H9 (cell line): Measurements from ENCODE around the gene ST13. TPM values are rescaled to one million over a fixed set of nuclear protein-coding genes. Genes with fewer than 3 reads are reported as not detected.

ENCODE experiments used
- DNase-seq: peaks from one replicate; pipeline ENCODE4 v3.0.0-alpha.2; 2017
- H2AFZ ChIP-seq: one replicate; pipeline ENCODE4 v1.6.1; 2013; ENCODE audit warnings: mild to moderate bottlenecking, low read length, control low read depth, moderate library complexity
- H2AK5ac ChIP-seq: 2 replicates; pipeline ENCODE4 v1.6.1; 2013; ENCODE audit warnings: low read length, control low read depth, mixed read lengths; ENCODE audit not compliant: insufficient read length
- H2BK120ac ChIP-seq: one replicate; pipeline ENCODE4 v1.6.1; 2013; ENCODE audit warnings: low read depth, mild to moderate bottlenecking, low read length, control low read depth, inconsistent platforms; ENCODE audit not compliant: poor library complexity, severe bottlenecking
- H2BK12ac ChIP-seq: 2 replicates; pipeline ENCODE4 v1.6.1; 2013; ENCODE audit warnings: low read length, control low read depth, mixed read lengths, low read depth; ENCODE audit not compliant: insufficient read length
- H2BK15ac ChIP-seq: 2 replicates; pipeline ENCODE4 v1.6.1; 2013; ENCODE audit warnings: low read depth, low read length, control low read depth
- H2BK20ac ChIP-seq: one replicate; pipeline ENCODE4 v1.6.1; 2013; ENCODE audit warnings: low read depth, mild to moderate bottlenecking, low read length, control low read depth, inconsistent platforms; ENCODE audit not compliant: poor library complexity, severe bottlenecking
- H2BK5ac ChIP-seq: 2 replicates; pipeline ENCODE4 v1.6.1; 2013; ENCODE audit warnings: low read length, control low read depth, mixed read lengths; ENCODE audit not compliant: insufficient read length
- H3K14ac ChIP-seq: 2 replicates; pipeline ENCODE4 v1.6.1; 2013; ENCODE audit warnings: low read length, control low read depth; ENCODE audit not compliant: insufficient read depth
- H3K18ac ChIP-seq: 2 replicates; pipeline ENCODE4 v1.6.1; 2013; ENCODE audit warnings: low read depth, mild to moderate bottlenecking, mixed read lengths, low read length, control low read depth; ENCODE audit not compliant: insufficient read length
- H3K23ac ChIP-seq: 2 replicates; pipeline ENCODE4 v1.6.1; 2013; ENCODE audit warnings: low read length, control low read depth, mixed read lengths, low read depth; ENCODE audit not compliant: insufficient read length
- H3K23me2 ChIP-seq: 2 replicates; pipeline ENCODE4 v1.6.1; 2013; ENCODE audit warnings: low read depth, mild to moderate bottlenecking, mixed read lengths, low read length, control low read depth; ENCODE audit not compliant: insufficient read length, poor library complexity, severe bottlenecking
- H3K27ac ChIP-seq: 2 replicates; pipeline ENCODE4 v1.5.1; 2013; ENCODE audit warnings: low read length, control low read depth, mixed read lengths, low read depth; ENCODE audit not compliant: insufficient read length
- H3K27me3 ChIP-seq: 2 replicates; pipeline ENCODE4 v1.6.1; 2013; ENCODE audit warnings: low read length, control low read depth, inconsistent platforms; ENCODE audit not compliant: insufficient read depth
- H3K4ac ChIP-seq: 2 replicates; pipeline ENCODE4 v1.6.1; 2013; ENCODE audit warnings: low read depth, mild to moderate bottlenecking, control low read depth, inconsistent platforms, low read length, moderate library complexity
- H3K4me1 ChIP-seq: 2 replicates; pipeline ENCODE4 v1.6.1; 2013; ENCODE audit warnings: low read length, control low read depth, inconsistent platforms; ENCODE audit not compliant: insufficient read depth
- H3K4me2 ChIP-seq: 2 replicates; pipeline ENCODE4 v1.6.1; 2013; ENCODE audit warnings: low read length, control low read depth, mixed read lengths; ENCODE audit not compliant: insufficient read length, insufficient read depth
- H3K56ac ChIP-seq: 2 replicates; pipeline ENCODE4 v1.6.1; 2013; ENCODE audit warnings: low read depth, mild to moderate bottlenecking, mixed read lengths, low read length, control low read depth; ENCODE audit not compliant: insufficient read length
- H3K79me1 ChIP-seq: 2 replicates; pipeline ENCODE4 v1.6.1; 2013; ENCODE audit warnings: low read depth, mild to moderate bottlenecking, moderate library complexity, low read length, control low read depth, inconsistent platforms; ENCODE audit not compliant: insufficient read depth, poor library complexity, severe bottlenecking
- H3K79me2 ChIP-seq: 2 replicates; pipeline ENCODE4 v1.6.1; 2013; ENCODE audit warnings: low read length, control low read depth, inconsistent platforms; ENCODE audit not compliant: insufficient read depth
- H3K9ac ChIP-seq: 2 replicates; pipeline ENCODE4 v1.6.1; 2013; ENCODE audit warnings: low read length, control low read depth, mixed read lengths; ENCODE audit not compliant: insufficient read length; ENCODE audit errors: extremely low read depth
- H3K9me3 ChIP-seq: one replicate; pipeline ENCODE4 v1.6.1; 2013; ENCODE audit warnings: low read depth, low read length, inconsistent platforms; ENCODE audit not compliant: control insufficient read depth
- H3T11ph ChIP-seq: one replicate; pipeline ENCODE4 v1.6.1; 2013; ENCODE audit warnings: mild to moderate bottlenecking, low read length, control low read depth, inconsistent platforms
- H4K20me1 ChIP-seq: one replicate; pipeline ENCODE4 v1.6.1; 2013; ENCODE audit not compliant: control insufficient read depth, insufficient read length, insufficient read depth
- H4K5ac ChIP-seq: 2 replicates; pipeline ENCODE4 v1.6.1; 2013; ENCODE audit warnings: low read depth, mild to moderate bottlenecking, mixed read lengths, low read length, control low read depth; ENCODE audit not compliant: insufficient read length
- H4K8ac ChIP-seq: replicated peaks from 2 replicates; pipeline ENCODE4 v1.6.1; 2013; ENCODE audit warnings: low read length, control low read depth, mixed read lengths, low read depth; ENCODE audit not compliant: insufficient read length
- H4K91ac ChIP-seq: 2 replicates; pipeline ENCODE4 v1.6.1; 2013; ENCODE audit warnings: low read depth, mild to moderate bottlenecking, moderate library complexity, mixed read lengths, low read length, control low read depth; ENCODE audit not compliant: insufficient read length
- H3K27ac Mint-ChIP-seq, 3 experiments: 2 replicates in 2 of 3; 3 replicates in 1 of 3; pipeline ENCODE4 v1.8.0; 2020 to 2021; ENCODE audit warnings: mixed read lengths in 3 of 3, mild to moderate bottlenecking in 1 of 3, moderate library complexity in 1 of 3
- H3K27me3 Mint-ChIP-seq: 2 replicates; pipeline ENCODE4 v1.8.0; 2021; ENCODE audit warnings: low read depth, mild to moderate bottlenecking, moderate library complexity, mixed read lengths
- H3K36me3 Mint-ChIP-seq, 3 experiments: 2 replicates in 2 of 3; 3 replicates in 1 of 3; pipeline ENCODE4 v1.8.0; 2020 to 2021; ENCODE audit warnings: low read depth in 3 of 3, mixed read lengths in 3 of 3; ENCODE audit not compliant: insufficient read depth in 1 of 3
- H3K4me1 Mint-ChIP-seq, 2 experiments: 2 replicates each; pipeline ENCODE4 v1.8.0; 2020; ENCODE audit warnings: mixed read lengths in 2 of 2
- H3K4me3 Mint-ChIP-seq, 2 experiments: 2 replicates in 1 of 2; 3 replicates in 1 of 2; pipeline ENCODE4 v1.8.0; 2020 to 2021; ENCODE audit warnings: mild to moderate bottlenecking in 2 of 2, mixed read lengths in 2 of 2, moderate library complexity in 1 of 2
- H3K9me3 Mint-ChIP-seq, 2 experiments: 2 replicates in 1 of 2; 3 replicates in 1 of 2; pipeline ENCODE4 v1.8.0; 2020; ENCODE audit warnings: mild to moderate bottlenecking in 2 of 2, mixed read lengths in 2 of 2, moderate library complexity in 1 of 2
- CTCF ChIP-seq: fragments of 200-600 bp; sonication (generic); conservative IDR thresholded peaks from 3 replicates; pipeline ENCODE4 v1.8.0; 2021; ENCODE audit warnings: antibody characterized with exemption, mild to moderate bottlenecking
- WGBS: extraction: QIAGEN DNeasy Blood & Tissue Kit; methylation state at CpG from one replicate; pipeline ENCODE4 v1.1.7; 2013; ENCODE audit warnings: missing lambda C conversion rate, low lambda C conversion rate, mixed read lengths; ENCODE audit not compliant: insufficient read length; ENCODE audit errors: extremely low coverage; 5-methylcytosine and 5-hydroxymethylcytosine counted together
- long read RNA-seq: library from polyadenylated mRNA; unstranded; transcript quantifications from one replicate; pipeline ENCODE4 v2.0.0, GENCODE V29; 2020
- total RNA-seq: library from RNA; stranded (reverse); gene quantifications from 2 replicates; pipeline ENCODE4 v1.2.1, GENCODE V29; 2021

ST13 gene
- 345 and 353 TPM in 2 replicates for total RNA-seq
- long read RNA-seq, transcript ST13-201 (12 exons, 3,595 nt): major isoform, 1,967 of 2,104 reads
- long read RNA-seq, partial matches to known transcripts: 68 of 2,104 reads
- long read RNA-seq, other reads (novel, unspliced or antisense): 69 of 2,104 reads

DNA sequence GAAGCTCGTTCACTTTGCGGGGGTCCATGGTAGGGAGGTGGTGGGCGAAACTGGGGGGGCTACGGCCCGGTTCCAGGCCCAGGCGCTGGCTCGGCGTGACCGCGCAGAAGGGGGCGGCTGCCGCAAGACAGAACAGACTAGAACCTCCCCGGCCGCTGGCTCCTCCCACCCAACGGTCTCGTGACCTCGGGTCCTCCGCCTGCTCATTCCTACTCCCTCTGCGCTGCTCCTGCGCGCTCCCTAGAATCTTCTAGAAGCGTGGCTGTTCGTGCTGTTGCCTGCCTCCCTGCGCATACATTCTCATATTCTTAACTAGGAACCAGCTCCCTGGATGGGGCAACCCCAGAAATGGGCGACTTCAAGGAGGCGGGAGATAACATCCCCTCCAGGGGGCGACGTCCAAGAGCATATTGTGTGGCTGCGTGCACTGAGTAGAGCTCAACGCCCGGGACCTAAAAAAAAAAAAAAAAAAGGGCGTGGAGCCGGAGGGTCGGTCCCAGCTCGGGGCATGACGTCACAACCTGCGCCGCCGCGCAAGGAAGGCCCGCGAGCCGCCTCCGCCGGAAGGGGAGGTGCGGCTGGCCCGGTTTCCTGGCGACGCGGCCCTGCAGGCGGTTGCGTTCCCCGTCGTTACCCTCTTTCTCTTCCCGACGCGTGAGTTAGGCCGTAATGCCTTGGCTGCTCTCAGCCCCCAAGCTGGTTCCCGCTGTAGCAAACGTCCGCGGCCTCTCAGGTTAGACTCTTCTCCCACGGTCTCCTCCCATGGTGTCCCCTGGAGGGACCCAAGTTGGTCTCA, at the start of gene ST13, which contains the start of gene XPNPEP3:
TSS of gene ST13 (minus strand) at position 127 of the 796 bp plus-strand sequence. CDS start at position 28, 99 bp downstream.
TSS of gene XPNPEP3 (plus strand) at position 636 of the 796 bp plus-strand sequence. CDS start at position 670, 34 bp downstream.
- peak; percentile 24; the same call in 1 of the 3 replicates for TF ChIP-seq CTCF
- peak within 1 kb of the TSS; percentile 97 for H3K27ac ChIP-seq
- peak; percentile 97 for DNase-seq
- H2BK20ac ChIP-seq: no peak within 1 kb of the TSS
- peak within 1 kb of the TSS; percentile 24 for H2BK12ac ChIP-seq
- peak within 1 kb of the TSS; percentile 84 for H3K4me2 ChIP-seq
- H3K9me3 Mint-ChIP-seq: no peaks in the 10 kb centered on the region
- peaks cover 28 to 30% of the 10 kb centered on the region in 2 experiments for H3K4me1 Mint-ChIP-seq
- H3K27me3 ChIP-seq: no peaks in the 10 kb centered on the region
- H3T11ph ChIP-seq: peak within 1 kb of the TSS; percentile 85
- H2BK15ac ChIP-seq: no peak within 1 kb of the TSS
- peaks cover 2% of the 10 kb centered on the region; the same call in 1 of the 2 replicates for H3K4me1 ChIP-seq
- peak within 1 kb of the TSS; percentile 99 for H2BK120ac ChIP-seq
- peak within 1 kb of the TSS; percentile 100 for H3K18ac ChIP-seq
- peaks cover 5% of the 10 kb centered on the region for H3K23me2 ChIP-seq
- no peaks in the 10 kb centered on the region for H4K20me1 ChIP-seq
- H2BK5ac ChIP-seq: peak within 1 kb of the TSS; percentile 99
- peak within 1 kb of the TSS; percentile 96 for H4K5ac ChIP-seq
- H3K27me3 Mint-ChIP-seq: no peaks in the 10 kb centered on the region
- H3K79me1 ChIP-seq: peaks cover 6% of the 10 kb centered on the region
- peak within 1 kb of the TSS; percentile 99 for H3K4me3 Mint-ChIP-seq
- H3K27ac Mint-ChIP-seq: peak within 1 kb of the TSS; percentile 100
- no peaks in the 10 kb centered on the region for H3K9me3 ChIP-seq
- peak within 1 kb of the TSS; percentile 71 for H2AFZ ChIP-seq
- no peak within 1 kb of the TSS; the same call in 1 of the 2 replicates for H3K4ac ChIP-seq
- peak within 1 kb of the TSS; percentile 83 for H4K91ac ChIP-seq
- H3K14ac ChIP-seq: peak within 1 kb of the TSS; percentile 100
- peak within 1 kb of the TSS; percentile 94 for H3K56ac ChIP-seq
- peaks cover 56% of the 10 kb centered on the region; the same call in 1 of the 2 replicates for H3K79me2 ChIP-seq
- WGBS: no CpG with 5 or more reads among the region's 63 CpGs
- H3K23ac ChIP-seq: no peak within 1 kb of the TSS
- H2AK5ac ChIP-seq: no peak within 1 kb of the TSS
- peaks cover 5 to 22% (median 21%) of the 10 kb centered on the region in 3 experiments for H3K36me3 Mint-ChIP-seq
- H3K9ac ChIP-seq: peak within 1 kb of the TSS; percentile 92
- peak within 1 kb of the TSS; percentile 98 for H4K8ac ChIP-seq
